Mesendoderm (in vitro differentiated cells): Measurements from ENCODE around the gene CYB5R4.
"Not testable (repeated sequence)": the region's sequence is repeated elsewhere in the genome, so short reads cannot be mapped to it uniquely, and the experiment has no call there.

Source experiments
- DNase-seq: peaks from one replicate; pipeline ENCODE4 v3.0.0; 2013
- H2AK5ac ChIP-seq: 2 replicates; pipeline ENCODE4 v1.6.1; 2013; ENCODE audit warnings: low read length, inconsistent platforms
- H2BK120ac ChIP-seq: 2 replicates; pipeline ENCODE4 v1.6.1; 2013; ENCODE audit warnings: low read depth, mild to moderate bottlenecking, low read length, moderate library complexity, mixed read lengths
- H2BK15ac ChIP-seq: replicated peaks from 2 replicates; pipeline ENCODE4 v1.6.1; 2013; ENCODE audit warnings: low read depth, mild to moderate bottlenecking, moderate library complexity
- H2BK5ac ChIP-seq: 2 replicates; pipeline ENCODE4 v1.6.1; 2013; ENCODE audit warnings: low read length, inconsistent platforms
- H3K18ac ChIP-seq: 2 replicates; pipeline ENCODE4 v1.6.1; 2013; ENCODE audit warnings: mild to moderate bottlenecking, low read length, mixed read lengths
- H3K23ac ChIP-seq: one replicate; pipeline ENCODE4 v1.6.1; 2013; ENCODE audit warnings: low read length
- H3K27ac ChIP-seq: 2 replicates; pipeline ENCODE4 v1.5.1; 2013; ENCODE audit warnings: low read depth, mild to moderate bottlenecking, inconsistent platforms, low read length, moderate library complexity
- H3K27me3 ChIP-seq: 2 replicates; pipeline ENCODE4 v1.6.1; 2013; ENCODE audit warnings: low read length, control low read depth, mild to moderate bottlenecking, inconsistent platforms; ENCODE audit not compliant: insufficient read depth, poor library complexity
- H3K36me3 ChIP-seq: 2 replicates; pipeline ENCODE4 v1.6.1; 2013; ENCODE audit warnings: low read length, inconsistent platforms; ENCODE audit not compliant: control insufficient read depth, insufficient read depth
- H3K4ac ChIP-seq: one replicate; pipeline ENCODE4 v1.6.1; 2013; ENCODE audit warnings: low read depth, mild to moderate bottlenecking, low read length, moderate library complexity
- H3K4me1 ChIP-seq: 2 replicates; pipeline ENCODE4 v1.6.1; 2013; ENCODE audit warnings: low read depth, low read length, inconsistent platforms; ENCODE audit not compliant: control insufficient read depth
- H3K4me2 ChIP-seq: 2 replicates; pipeline ENCODE4 v1.6.1; 2013; ENCODE audit warnings: low read length
- H3K4me3 ChIP-seq: 2 replicates; pipeline ENCODE4 v1.5.1; 2013; ENCODE audit warnings: mild to moderate bottlenecking, low read length
- H3K56ac ChIP-seq: one replicate; pipeline ENCODE4 v1.6.1; 2013; ENCODE audit warnings: low read length
- H3K79me1 ChIP-seq: 2 replicates; pipeline ENCODE4 v1.6.1; 2013; ENCODE audit warnings: low read length, inconsistent platforms
- H3K79me2 ChIP-seq: 2 replicates; pipeline ENCODE4 v1.6.1; 2013; ENCODE audit warnings: mild to moderate bottlenecking, low read length; ENCODE audit not compliant: control insufficient read depth, insufficient read depth
- H3K9ac ChIP-seq: 2 replicates; pipeline ENCODE4 v1.6.1; 2013; ENCODE audit warnings: low read length, inconsistent platforms
- H4K5ac ChIP-seq: one replicate; pipeline ENCODE4 v1.6.1; 2013; ENCODE audit warnings: low read length
- H4K8ac ChIP-seq: one replicate; pipeline ENCODE4 v1.6.1; 2013; ENCODE audit warnings: low read depth, mild to moderate bottlenecking, control low read depth, low read length, moderate library complexity
- WGBS: extraction: QIAGEN DNeasy Blood & Tissue Kit; methylation state at CpG from one replicate; pipeline ENCODE4 v1.1.7; 2013; ENCODE audit warnings: low lambda C conversion rate, missing lambda C conversion rate; ENCODE audit not compliant: insufficient coverage; ENCODE audit errors: extremely low coverage; 5-methylcytosine and 5-hydroxymethylcytosine counted together

The CYB5R4 gene

GRCh38 chr6:83920017-83920416 is 60.5 kb downstream of the CYB5R4 start:
- no peak overlapping the region for H3K23ac ChIP-seq
- no peak overlapping the region for H4K8ac ChIP-seq
- H3K79me1 ChIP-seq, result no peaks in the 10 kb centered on the region
- H3K4me2 ChIP-seq, result no peak overlapping the region
- WGBS, result no CpG with 5 or more reads among the region's 1 CpG
- no peak overlapping the region for H3K9ac ChIP-seq
- no peak overlapping the region for H3K4ac ChIP-seq
- no peak overlapping the region for H3K4me3 ChIP-seq
- H3K4me1 ChIP-seq, result no peaks in the 10 kb centered on the region
- DNase-seq, result no peak
- H3K27me3 ChIP-seq, result no peaks in the 10 kb centered on the region
- H4K5ac ChIP-seq, result no peak overlapping the region
- no peaks in the 10 kb centered on the region for H3K79me2 ChIP-seq
- no peak overlapping the region for H3K27ac ChIP-seq
- no peaks in the 10 kb centered on the region for H3K36me3 ChIP-seq
- no peak overlapping the region for H2AK5ac ChIP-seq
- no peak overlapping the region for H2BK15ac ChIP-seq
- no peak overlapping the region for H3K18ac ChIP-seq
- no peak overlapping the region for H3K56ac ChIP-seq
- H2BK120ac ChIP-seq, result no peak overlapping the region
- no peak overlapping the region for H2BK5ac ChIP-seq

- Histone ChIP-seq H3K56ac (no peak overlapping the region), H2BK120ac (no peak overlapping the region), H3K4me1 (no peaks in the 10 kb centered on the region), H3K4me3 (no peak overlapping the region), H3K79me1 (no peaks in the 10 kb centered on the region), H3K4me2 (no peak overlapping the region), H4K8ac (no peak overlapping the region), H3K4ac (no peak overlapping the region), H3K23ac (no peak overlapping the region), H3K27me3 (no peaks in the 10 kb centered on the region), H3K27ac (no peak overlapping the region), H2BK15ac (no peak overlapping the region), H3K18ac (no peak overlapping the region), H4K5ac (no peak overlapping the region), H3K79me2 (no peaks in the 10 kb centered on the region), H3K9ac (no peak overlapping the region), H2AK5ac (no peak overlapping the region), H3K36me3 (no peaks in the 10 kb centered on the region), H2BK5ac (no peak overlapping the region)
- DNase-seq, result peak; percentile 54
- no CpG with 5 or more reads among the region's 5 CpGs for WGBS
Measured at GRCh38 chr6:83921315-83921714, 61.8 kb downstream of the CYB5R4 start.

DNA sequence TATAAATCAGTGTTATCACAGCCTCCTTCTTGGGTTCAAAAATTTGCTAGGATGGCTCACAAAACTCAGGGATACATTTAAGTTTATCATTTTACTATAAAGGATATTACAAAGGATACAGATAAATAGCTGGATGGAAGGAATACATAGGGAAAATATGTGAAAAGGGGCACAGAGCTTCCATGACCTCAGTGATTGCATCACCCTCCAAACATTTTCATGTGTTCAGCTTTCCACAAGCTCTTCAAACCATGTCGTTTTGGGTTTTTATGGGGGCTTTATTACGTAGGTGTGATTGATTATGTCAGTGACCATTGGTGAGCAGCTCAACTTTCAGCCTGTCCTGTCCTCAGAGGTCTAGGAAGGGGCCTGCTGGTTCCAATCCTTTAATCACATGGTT is 68.0 kb downstream of the CYB5R4 start:
- Histone ChIP-seq H3K4me1 (no peaks in the 10 kb centered on the region), H3K27me3 (no peaks in the 10 kb centered on the region), H4K8ac (no peak overlapping the region), H4K5ac (no peak overlapping the region), H3K56ac (no peak overlapping the region), H3K79me2 (no peaks in the 10 kb centered on the region), H3K4me2 (no peak overlapping the region), H2BK120ac (no peak overlapping the region), H3K4me3 (no peak overlapping the region), H3K79me1 (no peaks in the 10 kb centered on the region), H3K9ac (no peak overlapping the region), H3K27ac (no peak overlapping the region), H2AK5ac (no peak overlapping the region), H3K23ac (no peak overlapping the region), H2BK5ac (no peak overlapping the region), H3K36me3 (no peaks in the 10 kb centered on the region), H3K4ac (no peak overlapping the region), H2BK15ac (no peak overlapping the region), H3K18ac (peak overlapping the region; percentile 39)
- DNase-seq, result peak; percentile 3
- WGBS, result no CpG with 5 or more reads among the region's 2 CpGs

GRCh38 chr6:83928286-83928685 is 68.8 kb downstream of the CYB5R4 start:
- no peak overlapping the region for H3K56ac ChIP-seq
- H3K4me2 ChIP-seq, result no peak overlapping the region
- no peak overlapping the region for H4K5ac ChIP-seq
- no peaks in the 10 kb centered on the region for H3K79me1 ChIP-seq
- peak overlapping the region; percentile 13 for H4K8ac ChIP-seq
- H3K79me2 ChIP-seq, result no peaks in the 10 kb centered on the region
- H3K9ac ChIP-seq, result no peak overlapping the region
- no peak overlapping the region for H3K27ac ChIP-seq
- H3K18ac ChIP-seq, result no peak overlapping the region
- H3K4me3 ChIP-seq, result no peak overlapping the region
- no peaks in the 10 kb centered on the region for H3K4me1 ChIP-seq
- no peaks in the 10 kb centered on the region for H3K27me3 ChIP-seq
- no peak overlapping the region for H2BK15ac ChIP-seq
- no peak overlapping the region for H2AK5ac ChIP-seq
- no peak overlapping the region for H2BK120ac ChIP-seq
- no peak overlapping the region for H3K4ac ChIP-seq
- H2BK5ac ChIP-seq, result no peak overlapping the region
- no peak overlapping the region for H3K23ac ChIP-seq
- H3K36me3 ChIP-seq, result no peaks in the 10 kb centered on the region
- no CpG with 5 or more reads among the region's 1 CpG for WGBS
- no peak for DNase-seq

- not testable (repeated sequence) for H3K4me1 ChIP-seq, H2BK5ac ChIP-seq, H3K27me3 ChIP-seq, H3K4ac ChIP-seq, DNase-seq, H3K4me3 ChIP-seq, H2BK15ac ChIP-seq, H3K9ac ChIP-seq, H3K56ac ChIP-seq, H2BK120ac ChIP-seq, H3K79me1 ChIP-seq, H3K27ac ChIP-seq, H3K36me3 ChIP-seq, H3K4me2 ChIP-seq, H4K8ac ChIP-seq, H2AK5ac ChIP-seq, H3K23ac ChIP-seq, H3K18ac ChIP-seq, H3K79me2 ChIP-seq, H4K5ac ChIP-seq
- WGBS, result no CpG with 5 or more reads among the region's 4 CpGs
Measured at GRCh38 chr6:83946201-83946833, 86.8 kb downstream of the CYB5R4 start.

GRCh38 chr6:83947983-83948382 is 88.5 kb downstream of the CYB5R4 start:
- not testable (repeated sequence) for H3K56ac ChIP-seq
- no CpG with 5 or more reads among the region's 2 CpGs for WGBS

More at GRCh38 chr6:83947983-83948382, 88.5 kb downstream of the CYB5R4 start:
- not testable (repeated sequence) for H3K79me1 ChIP-seq, H2BK15ac ChIP-seq, H3K27ac ChIP-seq, H4K8ac ChIP-seq, H2BK5ac ChIP-seq, H3K4me2 ChIP-seq, H3K9ac ChIP-seq, H3K4ac ChIP-seq, H3K27me3 ChIP-seq, H3K36me3 ChIP-seq, H3K4me3 ChIP-seq, H4K5ac ChIP-seq, DNase-seq, H3K4me1 ChIP-seq, H2BK120ac ChIP-seq, H2AK5ac ChIP-seq, H3K23ac ChIP-seq, H3K79me2 ChIP-seq, H3K18ac ChIP-seq
